ENCODE measurements around the gene SMOC1.

SMOC1 gene

DNA sequence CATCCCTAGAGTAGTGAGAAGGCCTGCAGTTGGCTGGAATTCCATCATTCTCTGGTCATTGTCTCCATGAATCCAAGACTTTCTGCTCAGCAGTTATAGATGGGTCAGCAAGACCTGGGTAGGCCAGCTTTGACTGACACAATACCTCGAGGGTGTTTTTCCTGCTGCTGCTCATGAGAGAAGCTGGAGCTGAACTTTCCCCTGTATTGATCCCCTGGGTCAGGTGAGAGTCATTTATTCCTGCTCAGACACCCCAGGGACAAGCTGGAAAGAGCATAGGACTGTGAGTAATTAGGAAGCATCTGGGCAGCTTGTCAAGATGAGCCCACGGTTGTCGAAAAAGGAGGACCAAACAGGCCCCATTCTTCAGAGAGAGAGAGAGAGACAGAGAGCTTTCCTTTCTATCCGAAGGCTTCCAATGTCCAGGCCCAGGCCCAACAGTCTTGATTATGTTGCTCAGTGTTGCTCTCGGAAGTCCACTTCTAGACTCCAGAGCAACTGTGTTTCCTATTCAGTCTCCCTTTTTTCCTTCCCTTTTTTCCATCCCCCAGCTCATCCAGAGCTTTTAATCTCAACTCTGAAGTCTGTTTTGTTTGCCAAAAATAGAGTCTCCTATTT is 178.4 kb downstream of the SMOC1 start:
- H3K4me1 Mint-ChIP-seq, result no peaks in the 10 kb centered on the region

DNA sequence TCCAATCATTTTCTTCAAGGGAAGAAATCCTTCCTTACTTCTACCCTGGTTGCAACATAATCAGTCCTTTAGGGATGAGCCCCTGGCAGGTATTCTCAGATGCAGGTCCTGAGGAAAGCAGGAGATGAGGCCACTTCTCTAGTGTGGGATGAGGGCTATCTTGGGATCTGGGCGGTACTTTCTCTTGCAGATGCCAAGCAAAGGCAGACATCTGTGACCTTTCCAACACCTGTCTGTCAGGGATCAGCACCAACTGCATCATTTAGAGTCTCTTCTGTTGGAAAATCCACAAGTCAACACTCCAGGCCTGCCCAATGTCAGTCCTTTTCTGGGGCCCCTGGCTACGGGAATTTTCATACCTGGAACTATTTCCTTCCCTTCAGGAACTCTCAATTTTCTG is 180.3 kb downstream of the SMOC1 start:
- H3K4me1 Mint-ChIP-seq, result no peaks in the 10 kb centered on the region

More for the DNA sequence above, 178.4 kb downstream of the SMOC1 start:
- Mint-ChIP-seq H3K4me3 (no peak overlapping the region), H3K36me3 (ENCODE audit: low read depth) (no peaks in the 10 kb centered on the region), H3K27me3 (ENCODE audit: low read depth, poor library complexity) (peaks cover 3% of the 10 kb centered on the region), H3K9me3 (no peaks in the 10 kb centered on the region), H3K27ac (no peak overlapping the region)
- TF ChIP-seq, protein P1, sequence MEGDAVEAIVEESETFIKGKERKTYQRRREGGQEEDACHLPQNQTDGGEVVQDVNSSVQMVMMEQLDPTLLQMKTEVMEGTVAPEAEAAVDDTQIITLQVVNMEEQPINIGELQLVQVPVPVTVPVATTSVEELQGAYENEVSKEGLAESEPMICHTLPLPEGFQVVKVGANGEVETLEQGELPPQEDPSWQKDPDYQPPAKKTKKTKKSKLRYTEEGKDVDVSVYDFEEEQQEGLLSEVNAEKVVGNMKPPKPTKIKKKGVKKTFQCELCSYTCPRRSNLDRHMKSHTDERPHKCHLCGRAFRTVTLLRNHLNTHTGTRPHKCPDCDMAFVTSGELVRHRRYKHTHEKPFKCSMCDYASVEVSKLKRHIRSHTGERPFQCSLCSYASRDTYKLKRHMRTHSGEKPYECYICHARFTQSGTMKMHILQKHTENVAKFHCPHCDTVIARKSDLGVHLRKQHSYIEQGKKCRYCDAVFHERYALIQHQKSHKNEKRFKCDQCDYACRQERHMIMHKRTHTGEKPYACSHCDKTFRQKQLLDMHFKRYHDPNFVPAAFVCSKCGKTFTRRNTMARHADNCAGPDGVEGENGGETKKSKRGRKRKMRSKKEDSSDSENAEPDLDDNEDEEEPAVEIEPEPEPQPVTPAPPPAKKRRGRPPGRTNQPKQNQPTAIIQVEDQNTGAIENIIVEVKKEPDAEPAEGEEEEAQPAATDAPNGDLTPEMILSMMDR (IDR thresholded peaks at IDR 0.05), result no peak
- no peak for DNase-seq

DNA sequence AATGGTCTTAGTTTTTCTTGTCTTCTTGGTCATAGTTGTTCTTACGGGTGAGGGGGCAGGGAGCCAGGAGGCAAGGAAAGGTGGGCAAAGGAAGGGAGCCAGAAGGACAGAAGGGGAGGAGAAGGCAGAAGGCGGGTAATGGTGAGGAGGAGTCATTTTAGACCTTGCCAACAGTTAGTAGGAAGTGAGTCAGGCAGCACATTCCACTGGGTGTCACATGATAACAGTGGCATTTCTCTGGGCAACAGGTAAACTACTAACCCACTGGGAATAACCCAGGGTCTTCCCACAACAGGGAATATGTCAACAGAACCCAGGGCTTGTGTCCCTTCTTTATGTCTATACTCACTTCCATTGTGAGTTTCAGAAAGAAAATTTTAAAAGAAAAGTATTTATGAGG is 181.9 kb downstream of the SMOC1 start:
- no peak overlapping the region for H3K27ac Mint-ChIP-seq
- no peaks in the 10 kb centered on the region for H3K9me3 Mint-ChIP-seq
- H3K4me1 Mint-ChIP-seq, result no peaks in the 10 kb centered on the region
- no peak for DNase-seq
- no peaks in the 10 kb centered on the region for H3K27me3 Mint-ChIP-seq (ENCODE audit: low read depth, poor library complexity)
- TF ChIP-seq, protein P1 (IDR thresholded peaks at IDR 0.05), result no peak
- no peak overlapping the region for H3K4me3 Mint-ChIP-seq
- H3K36me3 Mint-ChIP-seq (ENCODE audit: low read depth), result no peaks in the 10 kb centered on the region

More for the DNA sequence above, 180.3 kb downstream of the SMOC1 start:
- no peak overlapping the region for H3K4me3 Mint-ChIP-seq
- DNase-seq, result no peak
- no peaks in the 10 kb centered on the region for H3K9me3 Mint-ChIP-seq
- no peak overlapping the region for H3K27ac Mint-ChIP-seq
- no peaks in the 10 kb centered on the region for H3K36me3 Mint-ChIP-seq (ENCODE audit: low read depth)
- TF ChIP-seq, protein P1 (IDR thresholded peaks at IDR 0.05), result no peak
- peaks cover 3% of the 10 kb centered on the region for H3K27me3 Mint-ChIP-seq (ENCODE audit: low read depth, poor library complexity)

DNA sequence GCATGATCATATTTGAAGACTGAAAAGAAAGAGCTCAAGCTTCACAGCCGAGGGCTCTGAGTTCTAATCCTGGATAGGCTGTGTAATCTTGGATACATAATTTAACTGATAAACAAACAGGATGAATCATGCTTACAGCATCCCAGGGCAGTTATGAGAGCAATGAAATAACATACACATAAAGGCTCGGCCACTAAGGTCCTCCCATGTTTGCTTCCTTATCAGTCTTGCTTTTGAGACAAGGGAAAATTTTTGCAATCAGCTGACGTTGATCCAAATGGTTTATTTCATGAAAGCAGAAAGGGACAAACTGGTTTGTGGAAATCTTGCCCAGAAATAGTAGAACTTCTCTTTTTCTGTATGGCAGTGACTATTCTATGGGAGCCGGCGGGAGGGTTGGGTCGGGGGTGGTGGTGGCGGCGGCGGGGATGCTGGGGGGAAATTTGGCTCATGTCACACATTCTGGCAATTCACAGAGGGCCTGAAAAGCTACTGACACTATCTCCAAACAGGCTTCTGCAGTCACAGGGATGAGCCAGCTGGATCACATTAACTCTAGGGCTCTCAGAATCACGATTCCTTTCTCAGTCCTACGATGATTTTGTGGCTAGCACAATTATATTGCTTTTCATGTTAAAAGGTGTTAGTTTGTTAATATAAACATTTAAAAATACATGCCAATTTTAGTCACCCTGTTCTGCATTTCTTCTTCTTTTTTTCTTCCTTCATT is 185.1 kb downstream of the SMOC1 start:
- Mint-ChIP-seq H3K27me3 (ENCODE audit: low read depth, poor library complexity) (no peaks in the 10 kb centered on the region), H3K27ac (no peak overlapping the region), H3K4me1 (no peaks in the 10 kb centered on the region), H3K9me3 (no peaks in the 10 kb centered on the region), H3K36me3 (ENCODE audit: low read depth) (no peaks in the 10 kb centered on the region), H3K4me3 (no peak overlapping the region)
- DNase-seq, result no peak
- TF ChIP-seq, protein P1 (IDR thresholded peaks at IDR 0.05), result no peak

DNA sequence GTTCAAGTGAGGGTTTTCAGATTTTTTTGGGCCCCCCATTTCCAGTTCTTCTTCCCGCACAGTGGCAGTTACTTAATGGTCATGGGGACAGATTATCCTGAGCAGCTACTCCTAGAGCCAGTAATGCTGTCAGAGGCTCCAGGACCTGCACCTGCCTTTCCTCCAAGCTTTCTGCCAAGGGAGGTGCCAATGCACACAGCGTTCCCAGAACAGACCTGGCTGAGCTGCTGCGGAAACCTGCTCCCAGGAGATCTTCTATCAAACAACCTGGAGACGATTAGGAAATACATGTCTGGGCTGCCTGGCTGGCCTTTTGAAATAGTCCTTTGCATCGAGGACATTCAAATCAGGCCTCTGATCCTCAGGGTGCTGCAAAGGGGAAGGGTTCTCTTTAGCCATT is 188.6 kb downstream of the SMOC1 start:
- no peak overlapping the region for H3K27ac Mint-ChIP-seq
- no peak overlapping the region for H3K4me3 Mint-ChIP-seq
- H3K9me3 Mint-ChIP-seq, result no peaks in the 10 kb centered on the region
- DNase-seq, result no peak
- H3K4me1 Mint-ChIP-seq, result no peaks in the 10 kb centered on the region
- no peaks in the 10 kb centered on the region for H3K36me3 Mint-ChIP-seq (ENCODE audit: low read depth)
- H3K27me3 Mint-ChIP-seq (ENCODE audit: low read depth, poor library complexity), result no peaks in the 10 kb centered on the region
- TF ChIP-seq, protein P1 (IDR thresholded peaks at IDR 0.05), result no peak

DNA sequence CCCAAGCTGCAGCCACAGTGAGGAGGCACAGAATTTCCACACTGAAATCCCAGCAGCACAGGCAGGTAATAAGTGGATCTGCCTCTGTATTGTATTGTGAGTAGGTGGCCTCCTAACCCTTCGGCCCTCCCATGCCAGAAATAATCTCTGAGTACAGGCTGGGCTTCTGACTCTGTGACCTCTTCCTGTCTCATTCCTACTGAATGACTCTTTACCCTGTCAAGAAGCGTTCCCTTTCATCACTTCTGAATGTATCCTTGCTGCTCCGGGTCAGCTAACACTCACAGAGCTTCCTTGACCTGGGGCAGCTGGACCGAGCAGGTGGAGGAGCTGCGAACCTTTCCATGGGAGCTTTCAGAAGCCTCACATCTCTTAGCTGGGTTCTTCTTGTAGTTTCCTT is 190.0 kb downstream of the SMOC1 start:
- Mint-ChIP-seq H3K27ac (no peak overlapping the region), H3K27me3 (ENCODE audit: low read depth, poor library complexity) (no peaks in the 10 kb centered on the region), H3K4me1 (no peaks in the 10 kb centered on the region), H3K9me3 (no peaks in the 10 kb centered on the region), H3K36me3 (ENCODE audit: low read depth) (no peaks in the 10 kb centered on the region), H3K4me3 (no peak overlapping the region)
- TF ChIP-seq, protein P1 (IDR thresholded peaks at IDR 0.05), result no peak
- no peak for DNase-seq
